AG09319 (cell line): ENCODE measurements around the gene THBS2.

ENCODE experiments used
- DNase-seq: peaks from one replicate; pipeline ENCODE4 v3.0.0-alpha.2; 2010; ENCODE audit warnings: low read depth; ENCODE audit errors: extremely low read depth
- CTCF ChIP-seq: IDR thresholded peaks from 2 replicates; pipeline ENCODE4 v1.5.1; 2011; ENCODE audit warnings: low read depth, mild to moderate bottlenecking, inconsistent platforms, low read length, moderate library complexity

THBS2 gene

GRCh38 chr6:169249057-169249456, 4.6 kb downstream of the THBS2 start:
- DNase-seq = no peak
- TF ChIP-seq CTCF = no peak

GRCh38 chr6:169248521-169248971, 5.1 kb downstream of the THBS2 start:
- no peak for DNase-seq
- TF ChIP-seq CTCF = no peak

GRCh38 chr6:169247991-169248390, 5.7 kb downstream of the THBS2 start:
- DNase-seq = no peak
- TF ChIP-seq CTCF = no peak

- no peak for DNase-seq
- TF ChIP-seq CTCF = no peak
Observed at GRCh38 chr6:169247419-169247818, 6.2 kb downstream of the THBS2 start.

- TF ChIP-seq CTCF = no peak
- DNase-seq = no peak
Observed at GRCh38 chr6:169246445-169246844, 7.2 kb downstream of the THBS2 start.

GRCh38 chr6:169244684-169245383, 8.8 kb downstream of the THBS2 start:
- TF ChIP-seq CTCF = no peak
- DNase-seq = no peak

- no peak for TF ChIP-seq CTCF
- DNase-seq = no peak
Observed at GRCh38 chr6:169243661-169244060, 10.0 kb downstream of the THBS2 start.
